Liver (tissue), 3 donors: Measurements from ENCODE around the gene JMJD4.

Source experiments
- FOXA1 ChIP-seq: IDR thresholded peaks from 2 replicates; pipeline ENCODE4 v1.6.1; 2016; ENCODE audit warnings: antibody characterized with exemption
- GABPA ChIP-seq, 2 donors: IDR thresholded peaks in 1 of 2; conservative IDR thresholded peaks in 1 of 2; 2 replicates each; pipeline ENCODE4 v1.6.1; 2016; ENCODE audit warnings: antibody characterized with exemption in 2 of 2, mild to moderate bottlenecking in 1 of 2, moderate library complexity in 1 of 2
- JUND ChIP-seq, 2 donors: IDR thresholded peaks; 2 replicates each; pipeline ENCODE4 v1.6.1; 2016; ENCODE audit warnings: antibody characterized with exemption in 2 of 2
- NR2F2 ChIP-seq: IDR thresholded peaks from 2 replicates; pipeline ENCODE4 v1.6.1; 2016; ENCODE audit warnings: antibody characterized with exemption
- RAD21 ChIP-seq, 2 donors: IDR thresholded peaks; 2 replicates each; pipeline ENCODE4 v1.6.1; 2016; ENCODE audit warnings: antibody characterized with exemption in 2 of 2, mild to moderate bottlenecking in 2 of 2
- SP1 ChIP-seq: IDR thresholded peaks from 2 replicates; pipeline ENCODE4 v1.6.1; 2018; ENCODE audit warnings: antibody characterized with exemption, mild to moderate bottlenecking
- TAF1 ChIP-seq: conservative IDR thresholded peaks from 2 replicates; pipeline ENCODE4 v1.6.1; 2016; ENCODE audit warnings: antibody characterized with exemption, mild to moderate bottlenecking
- YY1 ChIP-seq: IDR thresholded peaks from 2 replicates; pipeline ENCODE4 v1.6.1; 2016; ENCODE audit warnings: antibody characterized with exemption, mild to moderate bottlenecking
- TF ChIP-seq, protein P1 (sequence below): fragments of 150-350 bp; IDR thresholded peaks from 2 replicates; pipeline ENCODE4 v1.5.1; 2017; ENCODE audit warnings: improper control_type of control experiment, low read depth, low read length; ENCODE audit not compliant: missing input control
- TF ChIP-seq, protein P2 (sequence below): IDR thresholded peaks from 2 replicates; pipeline ENCODE4 v1.6.1; 2016; ENCODE audit warnings: antibody characterized with exemption
- TF ChIP-seq, protein P3 (sequence below): IDR thresholded peaks from 2 replicates; pipeline ENCODE4 v1.6.1; 2016; ENCODE audit warnings: antibody characterized with exemption, mild to moderate bottlenecking
- TF ChIP-seq, protein P4 (sequence below): IDR thresholded peaks from 2 replicates; pipeline ENCODE4 v1.6.1; 2016; ENCODE audit warnings: antibody characterized with exemption
- donor health status: healthy.
- donor health status: healthy.

- TF ChIP-seq, protein P1, sequence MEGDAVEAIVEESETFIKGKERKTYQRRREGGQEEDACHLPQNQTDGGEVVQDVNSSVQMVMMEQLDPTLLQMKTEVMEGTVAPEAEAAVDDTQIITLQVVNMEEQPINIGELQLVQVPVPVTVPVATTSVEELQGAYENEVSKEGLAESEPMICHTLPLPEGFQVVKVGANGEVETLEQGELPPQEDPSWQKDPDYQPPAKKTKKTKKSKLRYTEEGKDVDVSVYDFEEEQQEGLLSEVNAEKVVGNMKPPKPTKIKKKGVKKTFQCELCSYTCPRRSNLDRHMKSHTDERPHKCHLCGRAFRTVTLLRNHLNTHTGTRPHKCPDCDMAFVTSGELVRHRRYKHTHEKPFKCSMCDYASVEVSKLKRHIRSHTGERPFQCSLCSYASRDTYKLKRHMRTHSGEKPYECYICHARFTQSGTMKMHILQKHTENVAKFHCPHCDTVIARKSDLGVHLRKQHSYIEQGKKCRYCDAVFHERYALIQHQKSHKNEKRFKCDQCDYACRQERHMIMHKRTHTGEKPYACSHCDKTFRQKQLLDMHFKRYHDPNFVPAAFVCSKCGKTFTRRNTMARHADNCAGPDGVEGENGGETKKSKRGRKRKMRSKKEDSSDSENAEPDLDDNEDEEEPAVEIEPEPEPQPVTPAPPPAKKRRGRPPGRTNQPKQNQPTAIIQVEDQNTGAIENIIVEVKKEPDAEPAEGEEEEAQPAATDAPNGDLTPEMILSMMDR: no peak
- TF ChIP-seq SP1 (no peak), TAF1 (no peak), RAD21 (IDR thresholded peaks at IDR 0.05) (no peak), JUND (IDR thresholded peaks at IDR 0.05) (no peak), GABPA (IDR thresholded peaks at IDR 0.05 in 1 of 2, conservative IDR thresholded peaks at IDR 0.05 in 1 of 2) (no peak), YY1 (no peak), NR2F2 (no peak), FOXA1 (no peak)
- TF ChIP-seq, protein P2, sequence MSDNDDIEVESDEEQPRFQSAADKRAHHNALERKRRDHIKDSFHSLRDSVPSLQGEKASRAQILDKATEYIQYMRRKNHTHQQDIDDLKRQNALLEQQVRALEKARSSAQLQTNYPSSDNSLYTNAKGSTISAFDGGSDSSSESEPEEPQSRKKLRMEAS: no peak
- TF ChIP-seq, protein P3, sequence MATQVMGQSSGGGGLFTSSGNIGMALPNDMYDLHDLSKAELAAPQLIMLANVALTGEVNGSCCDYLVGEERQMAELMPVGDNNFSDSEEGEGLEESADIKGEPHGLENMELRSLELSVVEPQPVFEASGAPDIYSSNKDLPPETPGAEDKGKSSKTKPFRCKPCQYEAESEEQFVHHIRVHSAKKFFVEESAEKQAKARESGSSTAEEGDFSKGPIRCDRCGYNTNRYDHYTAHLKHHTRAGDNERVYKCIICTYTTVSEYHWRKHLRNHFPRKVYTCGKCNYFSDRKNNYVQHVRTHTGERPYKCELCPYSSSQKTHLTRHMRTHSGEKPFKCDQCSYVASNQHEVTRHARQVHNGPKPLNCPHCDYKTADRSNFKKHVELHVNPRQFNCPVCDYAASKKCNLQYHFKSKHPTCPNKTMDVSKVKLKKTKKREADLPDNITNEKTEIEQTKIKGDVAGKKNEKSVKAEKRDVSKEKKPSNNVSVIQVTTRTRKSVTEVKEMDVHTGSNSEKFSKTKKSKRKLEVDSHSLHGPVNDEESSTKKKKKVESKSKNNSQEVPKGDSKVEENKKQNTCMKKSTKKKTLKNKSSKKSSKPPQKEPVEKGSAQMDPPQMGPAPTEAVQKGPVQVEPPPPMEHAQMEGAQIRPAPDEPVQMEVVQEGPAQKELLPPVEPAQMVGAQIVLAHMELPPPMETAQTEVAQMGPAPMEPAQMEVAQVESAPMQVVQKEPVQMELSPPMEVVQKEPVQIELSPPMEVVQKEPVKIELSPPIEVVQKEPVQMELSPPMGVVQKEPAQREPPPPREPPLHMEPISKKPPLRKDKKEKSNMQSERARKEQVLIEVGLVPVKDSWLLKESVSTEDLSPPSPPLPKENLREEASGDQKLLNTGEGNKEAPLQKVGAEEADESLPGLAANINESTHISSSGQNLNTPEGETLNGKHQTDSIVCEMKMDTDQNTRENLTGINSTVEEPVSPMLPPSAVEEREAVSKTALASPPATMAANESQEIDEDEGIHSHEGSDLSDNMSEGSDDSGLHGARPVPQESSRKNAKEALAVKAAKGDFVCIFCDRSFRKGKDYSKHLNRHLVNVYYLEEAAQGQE: no peak
- TF ChIP-seq, protein P4, sequence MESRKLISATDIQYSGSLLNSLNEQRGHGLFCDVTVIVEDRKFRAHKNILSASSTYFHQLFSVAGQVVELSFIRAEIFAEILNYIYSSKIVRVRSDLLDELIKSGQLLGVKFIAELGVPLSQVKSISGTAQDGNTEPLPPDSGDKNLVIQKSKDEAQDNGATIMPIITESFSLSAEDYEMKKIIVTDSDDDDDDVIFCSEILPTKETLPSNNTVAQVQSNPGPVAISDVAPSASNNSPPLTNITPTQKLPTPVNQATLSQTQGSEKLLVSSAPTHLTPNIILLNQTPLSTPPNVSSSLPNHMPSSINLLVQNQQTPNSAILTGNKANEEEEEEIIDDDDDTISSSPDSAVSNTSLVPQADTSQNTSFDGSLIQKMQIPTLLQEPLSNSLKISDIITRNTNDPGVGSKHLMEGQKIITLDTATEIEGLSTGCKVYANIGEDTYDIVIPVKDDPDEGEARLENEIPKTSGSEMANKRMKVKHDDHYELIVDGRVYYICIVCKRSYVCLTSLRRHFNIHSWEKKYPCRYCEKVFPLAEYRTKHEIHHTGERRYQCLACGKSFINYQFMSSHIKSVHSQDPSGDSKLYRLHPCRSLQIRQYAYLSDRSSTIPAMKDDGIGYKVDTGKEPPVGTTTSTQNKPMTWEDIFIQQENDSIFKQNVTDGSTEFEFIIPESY: no peak
These were observed 28.9 kb upstream of the JMJD4 start for GRCh38 chr1:227764019-227764391.
